PFSK-1 (cell line): Measurements from ENCODE around the gene SMIM24.

Experiments
- FOXP2 ChIP-seq: optimal IDR thresholded peaks from 2 replicates; pipeline ENCODE3; 2011; ENCODE audit warnings: borderline replicate concordance, control low read depth, inconsistent platforms; ENCODE audit not compliant: insufficient read depth; ENCODE audit errors: extremely low read length, extremely low read depth
- POLR2AphosphoS5 ChIP-seq: IDR thresholded peaks from 2 replicates; pipeline ENCODE4 v1.6.1; 2012; ENCODE audit warnings: low read depth, mild to moderate bottlenecking, control low read depth, low read length, moderate library complexity
- SIN3A ChIP-seq: IDR thresholded peaks from 2 replicates; pipeline ENCODE4 v1.6.1; 2012; ENCODE audit warnings: mild to moderate bottlenecking, low read length, moderate library complexity, borderline replicate concordance; ENCODE audit not compliant: insufficient read depth
- TAF1 ChIP-seq: IDR thresholded peaks from 2 replicates; pipeline ENCODE4 v1.6.1; 2012; ENCODE audit warnings: low read length, control low read depth, borderline replicate concordance; ENCODE audit not compliant: insufficient read depth
- TF ChIP-seq, protein P1 (sequence below), 2 experiments: IDR thresholded peaks; 2 replicates each; pipeline versions ENCODE4 v1.6.1 to v1.8.0; 2011 to 2012; ENCODE audit warnings: low read depth in 2 of 2, low read length in 2 of 2, control low read depth in 1 of 2, inconsistent platforms in 1 of 2, mild to moderate bottlenecking in 1 of 2, moderate library complexity in 1 of 2; ENCODE audit not compliant: insufficient read depth in 1 of 2

The SMIM24 gene

DNA sequence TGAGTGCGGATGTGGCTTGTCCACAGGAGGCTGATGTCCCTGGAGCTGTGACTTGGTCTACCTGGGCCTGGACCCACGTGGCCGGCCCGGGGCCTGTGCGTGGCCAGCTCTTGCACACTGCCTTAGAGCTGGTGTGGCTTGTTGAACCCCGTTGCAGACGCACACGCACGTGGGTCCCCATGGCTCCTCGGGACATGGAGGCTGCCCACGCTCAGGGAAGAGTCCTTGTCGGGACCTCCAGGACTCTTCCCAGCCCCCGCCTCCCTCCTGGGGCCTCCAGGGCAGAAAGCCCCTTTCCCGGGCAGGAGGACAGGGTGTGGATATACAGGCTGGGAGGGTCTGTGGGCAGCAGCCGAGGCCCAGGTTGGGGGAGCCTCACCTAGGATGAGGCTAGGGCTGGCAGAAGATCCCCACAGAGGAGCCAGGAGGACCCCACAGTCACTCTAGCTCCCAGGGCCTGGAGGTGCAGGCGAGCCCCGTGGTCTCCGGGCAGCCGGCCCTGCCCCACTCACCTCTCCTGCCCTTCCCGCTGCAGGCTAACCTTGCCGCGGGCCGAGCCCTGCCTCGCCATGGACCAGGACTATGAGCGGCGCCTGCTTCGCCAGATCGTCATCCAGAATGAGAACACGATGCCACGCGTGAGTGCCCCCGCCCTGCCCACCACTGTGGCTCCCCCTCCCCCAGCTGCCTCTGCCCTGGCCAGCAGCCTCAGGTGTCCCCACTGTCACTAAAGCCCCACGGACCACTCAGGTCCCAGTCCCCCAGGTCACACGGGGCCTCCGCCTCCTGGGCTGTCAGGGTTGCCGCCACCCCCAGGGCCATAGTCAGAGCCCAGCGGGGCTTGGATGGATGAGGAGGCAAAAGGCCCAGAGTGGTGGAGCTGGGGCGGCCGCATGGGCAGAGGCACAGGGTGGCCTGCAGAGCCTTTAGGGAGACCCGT is 42.4 kb upstream of the SMIM24 start:
- TF ChIP-seq SIN3A (no peak), FOXP2 (no peak), POLR2AphosphoS5 (no peak)

DNA sequence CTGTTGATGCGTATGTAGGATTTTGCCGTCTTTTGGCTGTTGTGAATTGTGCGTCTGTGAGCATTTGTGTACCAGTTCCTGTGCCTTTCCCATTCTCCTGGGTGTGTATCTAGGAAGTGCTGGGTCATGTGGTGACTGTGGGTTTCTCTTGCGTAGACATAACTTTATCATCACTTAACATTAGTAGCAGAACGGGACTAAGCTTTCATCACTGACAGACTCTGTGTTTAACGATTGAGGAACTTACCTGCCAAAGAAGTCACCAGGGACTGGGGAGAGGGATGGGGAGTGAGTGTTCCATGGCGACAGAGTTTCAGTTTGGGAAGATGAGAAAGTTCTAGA is 40.8 kb upstream of the SMIM24 start:
- TF ChIP-seq TAF1 (no peak), SIN3A (no peak), FOXP2 (no peak), POLR2AphosphoS5 (no peak)
- TF ChIP-seq, protein P1, sequence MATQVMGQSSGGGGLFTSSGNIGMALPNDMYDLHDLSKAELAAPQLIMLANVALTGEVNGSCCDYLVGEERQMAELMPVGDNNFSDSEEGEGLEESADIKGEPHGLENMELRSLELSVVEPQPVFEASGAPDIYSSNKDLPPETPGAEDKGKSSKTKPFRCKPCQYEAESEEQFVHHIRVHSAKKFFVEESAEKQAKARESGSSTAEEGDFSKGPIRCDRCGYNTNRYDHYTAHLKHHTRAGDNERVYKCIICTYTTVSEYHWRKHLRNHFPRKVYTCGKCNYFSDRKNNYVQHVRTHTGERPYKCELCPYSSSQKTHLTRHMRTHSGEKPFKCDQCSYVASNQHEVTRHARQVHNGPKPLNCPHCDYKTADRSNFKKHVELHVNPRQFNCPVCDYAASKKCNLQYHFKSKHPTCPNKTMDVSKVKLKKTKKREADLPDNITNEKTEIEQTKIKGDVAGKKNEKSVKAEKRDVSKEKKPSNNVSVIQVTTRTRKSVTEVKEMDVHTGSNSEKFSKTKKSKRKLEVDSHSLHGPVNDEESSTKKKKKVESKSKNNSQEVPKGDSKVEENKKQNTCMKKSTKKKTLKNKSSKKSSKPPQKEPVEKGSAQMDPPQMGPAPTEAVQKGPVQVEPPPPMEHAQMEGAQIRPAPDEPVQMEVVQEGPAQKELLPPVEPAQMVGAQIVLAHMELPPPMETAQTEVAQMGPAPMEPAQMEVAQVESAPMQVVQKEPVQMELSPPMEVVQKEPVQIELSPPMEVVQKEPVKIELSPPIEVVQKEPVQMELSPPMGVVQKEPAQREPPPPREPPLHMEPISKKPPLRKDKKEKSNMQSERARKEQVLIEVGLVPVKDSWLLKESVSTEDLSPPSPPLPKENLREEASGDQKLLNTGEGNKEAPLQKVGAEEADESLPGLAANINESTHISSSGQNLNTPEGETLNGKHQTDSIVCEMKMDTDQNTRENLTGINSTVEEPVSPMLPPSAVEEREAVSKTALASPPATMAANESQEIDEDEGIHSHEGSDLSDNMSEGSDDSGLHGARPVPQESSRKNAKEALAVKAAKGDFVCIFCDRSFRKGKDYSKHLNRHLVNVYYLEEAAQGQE (IDR thresholded peaks at IDR 0.05; ENCODE audit: insufficient read depth in 1 of 2, low read depth in 2 of 2, low read length in 2 of 2), result no peak

DNA sequence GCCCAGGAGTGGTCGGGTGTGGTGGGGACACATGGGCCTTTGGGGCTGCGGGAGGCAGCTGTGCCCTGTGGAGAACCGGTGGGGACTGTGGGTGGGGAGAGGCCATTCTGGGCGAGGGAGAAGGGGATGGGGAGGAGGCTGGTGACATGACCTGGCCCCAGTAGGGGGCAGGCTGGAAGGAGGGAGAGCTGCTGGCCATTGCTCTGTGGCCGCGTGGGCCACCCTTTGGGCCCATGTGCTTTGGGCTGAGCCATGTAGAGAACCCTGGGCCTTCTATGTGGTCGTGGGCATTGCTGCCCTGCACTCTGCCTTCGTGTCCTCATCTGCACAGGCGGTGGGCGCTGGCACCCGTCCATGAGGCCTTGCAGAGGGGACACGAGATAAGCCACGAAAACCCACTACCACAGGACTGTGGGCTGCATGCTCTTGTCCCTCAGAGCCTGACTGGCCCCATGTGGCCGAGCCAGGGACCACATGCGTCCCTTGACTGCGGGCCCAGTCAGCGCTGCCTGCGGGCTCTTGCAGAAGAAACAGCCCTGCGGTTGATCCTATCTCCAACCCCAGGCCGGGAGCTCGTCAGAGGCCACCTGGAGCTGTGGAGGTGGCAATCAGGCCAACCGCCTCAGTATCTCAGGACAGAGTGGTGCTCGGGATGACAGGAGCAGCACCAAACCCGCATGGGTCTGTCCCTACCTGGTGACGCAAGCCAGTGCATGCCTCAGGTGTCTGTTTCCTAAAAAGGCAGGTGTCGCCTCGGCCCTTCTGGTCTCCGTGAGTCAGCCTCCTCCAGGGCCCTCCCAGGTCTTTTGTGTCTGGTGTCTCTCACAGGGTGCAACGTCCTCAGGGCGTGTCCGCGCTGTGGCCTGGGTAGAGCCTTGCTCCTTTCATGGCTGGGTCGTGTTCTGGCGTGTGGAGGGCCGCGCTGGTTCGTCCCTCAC is 40.1 kb upstream of the SMIM24 start:
- TF ChIP-seq POLR2AphosphoS5, result no peak
- no peak for TF ChIP-seq TAF1
- no peak for TF ChIP-seq SIN3A
- TF ChIP-seq, protein P1 (IDR thresholded peaks at IDR 0.05; ENCODE audit: insufficient read depth in 1 of 2, low read depth in 2 of 2, low read length in 2 of 2), result no peak
- TF ChIP-seq FOXP2, result no peak

DNA sequence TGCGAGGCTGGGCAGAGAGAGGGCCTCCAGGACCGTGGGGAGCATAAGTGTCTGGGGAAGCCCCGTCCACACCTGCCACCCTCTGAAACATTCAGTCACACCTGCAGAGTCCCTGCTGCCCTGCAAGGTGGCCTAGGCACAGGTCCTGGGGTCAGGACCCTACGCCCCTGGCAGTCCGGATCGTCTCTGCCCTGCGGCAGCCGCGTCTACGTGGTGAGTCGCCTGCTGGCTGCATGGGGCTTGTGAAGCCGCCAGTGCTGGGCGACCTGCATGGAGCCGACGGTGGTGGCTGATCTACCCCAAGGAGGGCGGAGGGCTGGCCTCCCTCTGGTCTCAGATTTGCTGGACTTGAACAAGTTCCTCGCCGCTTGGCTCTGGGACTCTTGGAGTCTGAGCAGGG is 38.8 kb upstream of the SMIM24 start:
- TF ChIP-seq FOXP2, result no peak
- no peak for TF ChIP-seq SIN3A
- no peak for TF ChIP-seq POLR2AphosphoS5
- no peak for TF ChIP-seq TAF1
- TF ChIP-seq, protein P1 (IDR thresholded peaks at IDR 0.05; ENCODE audit: insufficient read depth in 1 of 2, low read depth in 2 of 2, low read length in 2 of 2), result no peak

DNA sequence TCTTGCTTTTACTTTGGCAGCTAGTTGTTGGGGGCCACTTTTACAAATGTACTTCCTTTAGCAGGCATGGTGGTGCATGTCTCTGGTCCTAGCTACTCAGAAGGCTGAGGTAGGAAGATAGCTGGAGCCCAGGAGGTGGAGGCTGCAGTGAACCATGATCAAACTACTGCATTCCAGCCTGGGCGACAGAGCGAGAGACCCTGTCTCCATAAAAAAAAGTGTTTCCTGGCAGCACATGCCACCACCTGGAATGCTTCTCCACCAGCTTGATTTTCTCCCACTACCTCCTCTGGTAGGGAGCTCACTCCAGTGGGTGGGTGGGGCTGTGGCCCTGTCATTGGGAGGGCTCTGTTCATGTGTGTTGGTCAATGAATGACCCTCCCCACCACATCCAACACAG is 38.3 kb upstream of the SMIM24 start:
- TF ChIP-seq FOXP2, result no peak
- no peak for TF ChIP-seq SIN3A
- TF ChIP-seq, protein P1 (IDR thresholded peaks at IDR 0.05; ENCODE audit: insufficient read depth in 1 of 2, low read depth in 2 of 2, low read length in 2 of 2), result no peak
- no peak for TF ChIP-seq POLR2AphosphoS5
